ENCODE results near the gene CDHR1.
"Not testable (repeated sequence)": the region's sequence is repeated elsewhere in the genome, so short reads cannot be mapped to it uniquely, and the experiment has no call there.

The CDHR1 gene

DNA sequence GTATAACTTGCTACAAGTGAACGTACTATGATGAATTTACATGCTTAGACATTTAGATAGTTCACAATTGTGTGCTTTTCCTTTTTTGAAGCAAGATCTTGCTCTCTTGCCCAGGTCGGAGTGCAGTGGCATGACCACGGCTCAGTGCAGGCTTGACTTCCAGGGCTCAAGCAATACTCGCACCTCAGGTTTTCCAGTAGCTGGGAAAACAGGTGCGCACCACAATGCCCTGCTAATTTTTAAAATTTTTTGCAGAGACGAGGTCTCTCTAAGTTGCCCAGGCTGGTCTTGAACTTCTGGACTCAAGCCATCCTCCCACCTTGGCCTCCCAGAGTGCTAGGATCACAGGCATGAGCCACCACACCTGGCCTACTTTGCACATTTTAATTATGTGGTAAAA is 18.9 kb upstream of the CDHR1 start:
- DNase-seq (ENCODE audit: low spot score): no peak

GRCh38 chr10:84176351-84176750 is 18.0 kb upstream of the CDHR1 start:
- DNase-seq (ENCODE audit: low spot score): no peak

- no peak for DNase-seq (ENCODE audit: low spot score)
Observed at GRCh38 chr10:84176836-84177474, 17.4 kb upstream of the CDHR1 start.

GRCh38 chr10:84177541-84178141 is 16.7 kb upstream of the CDHR1 start:
- DNase-seq (ENCODE audit: low spot score): no peak

- DNase-seq (ENCODE audit: low spot score): no peak
Observed at GRCh38 chr10:84178160-84178609, 16.2 kb upstream of the CDHR1 start.

- DNase-seq (ENCODE audit: low spot score): no peak
Observed at GRCh38 chr10:84179059-84179710, 15.2 kb upstream of the CDHR1 start.

DNA sequence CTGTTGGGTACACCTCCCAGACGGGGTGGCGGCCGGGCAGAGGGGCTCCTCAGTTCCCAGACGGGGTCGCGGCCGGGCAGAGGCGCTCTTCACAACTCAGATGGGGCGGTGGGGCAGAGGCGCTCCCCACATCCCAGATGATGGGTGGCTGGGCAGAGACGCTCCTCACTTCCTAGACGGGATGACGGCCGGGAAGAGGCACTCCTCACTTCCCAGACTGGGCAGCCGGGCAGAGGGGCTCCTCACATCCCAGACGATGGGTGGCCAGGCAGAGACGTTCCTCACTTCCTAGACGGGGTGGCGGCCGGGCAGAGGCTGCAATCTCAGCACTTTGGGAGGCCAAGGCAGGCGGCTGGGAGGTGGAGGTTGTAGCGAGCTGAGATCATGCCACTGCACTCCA is 14.0 kb upstream of the CDHR1 start:
- not testable (repeated sequence) for DNase-seq (ENCODE audit: low spot score)

- DNase-seq (ENCODE audit: low spot score): no peak
Observed at GRCh38 chr10:84181631-84182030, 12.7 kb upstream of the CDHR1 start.

DNA sequence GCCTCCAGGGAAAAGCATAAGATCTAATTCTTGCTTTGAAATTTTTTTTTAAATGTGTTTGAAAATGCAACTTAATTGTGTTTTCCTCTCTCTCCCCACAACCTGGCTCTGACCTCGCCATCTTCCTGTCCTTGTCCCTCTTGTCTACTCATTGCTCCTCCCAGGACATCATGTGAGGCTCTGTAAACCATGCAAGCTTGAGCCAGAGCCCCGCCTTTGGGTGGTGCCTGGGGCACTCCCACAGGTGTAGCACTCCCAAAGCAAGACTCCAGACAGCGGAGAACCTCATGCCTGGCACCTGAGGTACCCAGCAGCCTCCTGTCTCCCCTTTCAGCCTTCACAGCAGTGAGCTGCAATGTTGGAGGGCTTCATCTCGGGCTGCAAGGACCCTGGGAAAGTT is 9.8 kb upstream of the CDHR1 start:
- no peak for DNase-seq (ENCODE audit: low spot score)

GRCh38 chr10:84185526-84186175 is 8.7 kb upstream of the CDHR1 start:
- no peak for DNase-seq (ENCODE audit: low spot score)

DNA sequence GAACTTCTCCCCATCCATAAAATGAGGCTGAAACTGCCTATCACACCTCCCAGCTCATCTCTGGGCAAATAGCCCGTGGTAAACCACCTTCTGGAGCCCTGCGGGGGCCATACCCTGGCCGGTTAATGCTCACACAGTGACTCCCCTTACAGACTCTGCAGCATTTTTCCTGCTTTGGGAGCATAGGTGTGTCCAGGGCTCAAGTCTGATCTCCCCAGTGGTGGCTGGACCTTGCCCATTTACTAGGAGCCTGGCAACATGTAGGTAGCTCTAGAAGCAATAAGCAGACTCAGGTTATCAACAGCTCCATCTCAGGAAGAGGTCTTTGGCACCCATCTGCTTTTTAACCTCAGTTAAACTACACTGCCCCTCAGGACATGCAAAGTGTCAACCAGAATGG is 5.5 kb upstream of the CDHR1 start:
- DNase-seq (ENCODE audit: low spot score): no peak

GRCh38 chr10:84190621-84191020 is 3.7 kb upstream of the CDHR1 start:
- DNase-seq (ENCODE audit: low spot score): no peak

DNA sequence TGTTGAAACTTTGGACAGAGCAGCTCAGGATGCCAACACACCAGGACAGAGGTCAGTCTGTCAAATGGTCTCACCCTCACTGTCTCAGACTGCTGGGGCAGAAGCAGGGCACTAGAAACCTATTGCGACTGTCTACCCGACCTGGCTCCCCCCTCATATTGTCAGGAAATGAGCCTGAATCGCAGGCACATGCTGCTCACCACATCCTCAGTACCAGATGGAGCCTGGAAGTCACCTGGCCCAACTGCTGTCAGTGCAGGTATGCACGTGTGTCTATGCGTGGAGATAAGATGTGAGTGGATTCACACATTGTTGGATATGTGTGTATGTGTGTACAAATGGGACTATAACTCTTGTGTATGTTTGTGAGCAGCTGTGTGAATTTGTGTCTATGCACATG is 3.2 kb upstream of the CDHR1 start:
- DNase-seq (ENCODE audit: low spot score): no peak

- no peak for DNase-seq (ENCODE audit: low spot score)
Observed at GRCh38 chr10:84193327-84193726, 1.0 kb upstream of the CDHR1 start.

DNA sequence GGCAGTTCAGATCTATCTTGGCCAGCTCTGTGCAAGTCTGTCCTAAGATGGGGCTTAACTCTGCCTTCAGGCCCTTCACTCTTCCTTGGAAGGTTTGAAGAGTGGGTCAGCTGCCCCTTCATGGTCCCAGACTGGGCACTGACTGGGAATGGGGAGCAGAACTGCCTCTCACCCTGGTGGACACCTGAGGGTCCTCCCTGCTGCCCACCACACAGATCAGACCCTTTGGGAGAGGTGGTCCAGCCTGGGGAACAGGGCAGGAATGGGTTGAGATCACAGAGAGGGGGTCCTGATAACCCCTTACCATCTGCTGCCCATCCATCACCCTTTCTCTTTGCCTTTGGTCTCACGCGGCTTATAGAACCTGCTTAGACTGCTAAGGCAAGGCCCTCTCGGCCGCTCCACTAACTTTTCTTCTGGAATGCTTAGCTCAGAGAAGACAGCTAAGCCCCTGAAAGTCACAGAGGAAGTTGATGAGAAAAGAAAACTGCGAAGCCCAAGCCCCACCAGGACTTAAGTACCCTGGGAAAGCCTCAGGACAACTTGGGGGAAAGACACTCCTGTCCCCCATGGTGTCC is 402 bp upstream of the CDHR1 start:
- no peak for DNase-seq (ENCODE audit: low spot score)

- DNase-seq (ENCODE audit: low spot score): no peak
Observed at GRCh38 chr10:84195044-84195830, 900 bp downstream of the CDHR1 start.

- DNase-seq (ENCODE audit: low spot score): no peak
Observed at GRCh38 chr10:84196083-84196482, 1.7 kb downstream of the CDHR1 start.

GRCh38 chr10:84196941-84197340 is 2.6 kb downstream of the CDHR1 start:
- no peak for DNase-seq (ENCODE audit: low spot score)

GRCh38 chr10:84197643-84198042 is 3.3 kb downstream of the CDHR1 start:
- DNase-seq (ENCODE audit: low spot score): no peak

DNA sequence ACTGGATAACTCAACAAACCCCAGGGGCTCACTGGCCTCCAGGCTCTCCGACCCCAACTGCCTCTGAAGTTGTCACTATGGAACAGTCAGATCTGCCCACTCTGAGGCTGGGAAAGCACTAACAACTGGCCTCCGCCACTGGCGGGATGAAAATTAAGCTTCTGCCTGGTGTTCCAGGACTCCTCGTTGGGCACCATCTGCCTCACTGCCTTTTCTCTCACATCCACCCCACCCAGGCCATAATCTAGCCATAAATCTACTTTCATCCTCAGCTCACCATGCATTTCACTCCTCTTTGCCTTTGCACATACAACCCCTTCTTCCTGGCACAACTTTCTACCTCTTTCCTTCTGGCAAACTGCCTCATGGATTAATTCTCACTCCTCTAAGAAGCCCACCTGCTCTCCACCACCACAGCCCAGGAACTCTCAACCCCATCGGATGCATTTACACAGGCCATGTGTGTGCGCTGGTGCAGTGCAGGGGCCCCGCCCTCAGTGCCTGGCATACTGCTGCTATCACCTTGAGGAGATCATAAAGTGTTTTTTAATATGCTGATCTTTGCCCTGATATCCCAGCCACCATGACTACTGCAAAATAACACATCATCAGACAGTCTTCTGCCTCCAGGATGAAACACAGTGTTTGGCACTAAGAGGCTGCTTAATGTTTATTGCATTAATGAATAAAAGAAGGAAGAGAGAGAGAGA is 4.0 kb downstream of the CDHR1 start:
- DNase-seq (ENCODE audit: low spot score): no peak

- no peak for DNase-seq (ENCODE audit: low spot score)
Observed at GRCh38 chr10:84200537-84201243, 6.4 kb downstream of the CDHR1 start.
